ENCODE data around the gene TMEM54.
"Not testable (repeated sequence)": the region's sequence is repeated elsewhere in the genome, so short reads cannot be mapped to it uniquely, and the experiment has no call there.

Gene TMEM54

DNA sequence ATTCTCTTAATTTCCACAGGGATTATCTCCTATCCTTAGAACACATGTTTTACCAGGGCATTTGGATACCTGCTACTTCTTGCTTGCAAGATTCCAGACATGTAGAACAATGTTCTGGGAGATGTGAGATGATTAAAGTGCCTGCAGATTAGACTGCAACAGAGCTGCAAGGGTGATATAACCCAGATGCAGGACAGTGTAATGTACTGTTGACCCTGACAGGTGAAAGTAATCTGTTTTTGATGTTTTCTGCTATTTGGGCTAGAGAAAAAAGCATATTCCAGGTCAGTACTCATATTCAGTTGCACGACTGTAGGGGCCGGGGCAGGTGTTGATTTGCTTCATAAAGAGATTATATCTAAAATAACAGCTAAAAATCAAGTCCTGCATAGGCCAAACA is 27.1 kb upstream of the TMEM54 start:
- no peak for DNase-seq
- no peaks in the 10 kb centered on the region for H3K9me3 Mint-ChIP-seq
- H3K4me1 Mint-ChIP-seq (ENCODE audit: low read depth), result peaks cover 15% of the 10 kb centered on the region
- H3K4me3 Mint-ChIP-seq, result no peak overlapping the region
- H3K36me3 Mint-ChIP-seq (ENCODE audit: low read depth), result no peaks in the 10 kb centered on the region
- H3K27me3 Mint-ChIP-seq, result peaks cover 45% of the 10 kb centered on the region
- no peak overlapping the region for H3K27ac Mint-ChIP-seq

GRCh38 chr1:32927441-32927840 is 26.3 kb upstream of the TMEM54 start:
- no peaks in the 10 kb centered on the region for H3K9me3 Mint-ChIP-seq
- H3K27me3 Mint-ChIP-seq, result peaks cover 54% of the 10 kb centered on the region
- peaks cover 15% of the 10 kb centered on the region for H3K4me1 Mint-ChIP-seq (ENCODE audit: low read depth)
- no peak overlapping the region for H3K4me3 Mint-ChIP-seq
- H3K27ac Mint-ChIP-seq, result no peak overlapping the region
- H3K36me3 Mint-ChIP-seq (ENCODE audit: low read depth), result no peaks in the 10 kb centered on the region
- DNase-seq, result no peak

DNA sequence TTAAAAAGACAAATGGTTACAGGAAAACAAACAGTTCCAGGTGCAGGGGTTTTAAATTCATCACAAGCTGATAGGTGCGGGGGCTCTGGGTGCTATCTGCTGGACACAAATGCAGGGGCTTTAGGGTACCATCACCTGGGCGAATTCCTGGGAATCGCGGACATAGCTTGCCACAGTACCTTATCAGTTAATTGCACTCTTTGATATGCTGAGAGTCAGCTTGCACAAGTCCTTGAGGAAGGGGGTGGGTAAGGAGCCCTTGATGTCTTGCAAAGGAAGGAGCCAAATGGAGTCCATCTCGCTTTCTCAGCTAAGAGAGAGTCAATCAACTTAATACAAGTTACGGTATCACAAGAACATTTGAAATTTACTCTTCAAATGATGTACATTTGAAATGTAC is 25.4 kb upstream of the TMEM54 start:
- H3K27ac Mint-ChIP-seq, result no peak overlapping the region
- DNase-seq, result no peak
- peaks cover 63% of the 10 kb centered on the region for H3K27me3 Mint-ChIP-seq
- peaks cover 15% of the 10 kb centered on the region for H3K4me1 Mint-ChIP-seq (ENCODE audit: low read depth)
- no peak overlapping the region for H3K4me3 Mint-ChIP-seq
- H3K9me3 Mint-ChIP-seq, result no peaks in the 10 kb centered on the region
- H3K36me3 Mint-ChIP-seq (ENCODE audit: low read depth), result no peaks in the 10 kb centered on the region

GRCh38 chr1:32925403-32926162 is 24.4 kb upstream of the TMEM54 start:
- peaks cover 72% of the 10 kb centered on the region for H3K27me3 Mint-ChIP-seq
- no peaks in the 10 kb centered on the region for H3K9me3 Mint-ChIP-seq
- H3K36me3 Mint-ChIP-seq (ENCODE audit: low read depth), result no peaks in the 10 kb centered on the region
- no peak overlapping the region for H3K4me3 Mint-ChIP-seq
- DNase-seq, result peak; percentile 40
- no peak overlapping the region for H3K27ac Mint-ChIP-seq
- peaks cover 15% of the 10 kb centered on the region for H3K4me1 Mint-ChIP-seq (ENCODE audit: low read depth)

DNA sequence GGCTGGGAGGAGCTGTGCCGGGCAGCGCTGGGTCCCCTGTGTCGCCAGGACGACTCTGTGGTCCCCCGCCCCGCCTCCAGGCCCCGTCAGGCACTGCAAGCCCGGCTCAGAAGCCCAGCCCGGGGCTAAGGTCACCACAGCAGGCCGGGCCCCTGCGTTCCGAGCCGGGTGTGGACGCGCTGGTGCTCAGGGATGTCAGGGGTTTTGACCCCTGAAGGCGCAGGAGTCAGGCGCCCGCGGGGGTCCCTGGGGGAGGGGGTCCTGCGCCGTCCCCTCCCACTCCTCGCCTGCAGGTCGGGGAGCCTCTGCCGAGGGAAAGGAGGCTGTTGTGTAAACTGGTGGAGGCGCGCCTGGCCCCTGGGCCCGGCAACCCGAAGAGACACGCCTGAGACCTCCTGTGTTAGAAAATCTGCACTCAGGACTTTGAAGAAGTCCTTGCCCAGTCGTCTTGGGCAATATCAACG is 23.7 kb upstream of the TMEM54 start:
- no peak for DNase-seq
- peaks cover 78% of the 10 kb centered on the region for H3K27me3 Mint-ChIP-seq
- no peak overlapping the region for H3K27ac Mint-ChIP-seq
- no peaks in the 10 kb centered on the region for H3K36me3 Mint-ChIP-seq (ENCODE audit: low read depth)
- H3K9me3 Mint-ChIP-seq, result no peaks in the 10 kb centered on the region
- no peak overlapping the region for H3K4me3 Mint-ChIP-seq
- peaks cover 17% of the 10 kb centered on the region for H3K4me1 Mint-ChIP-seq (ENCODE audit: low read depth)

- peaks cover 82% of the 10 kb centered on the region for H3K27me3 Mint-ChIP-seq
- H3K4me1 Mint-ChIP-seq (ENCODE audit: low read depth), result peaks cover 19% of the 10 kb centered on the region
- H3K4me3 Mint-ChIP-seq, result no peak overlapping the region
- no peaks in the 10 kb centered on the region for H3K36me3 Mint-ChIP-seq (ENCODE audit: low read depth)
- H3K9me3 Mint-ChIP-seq, result no peaks in the 10 kb centered on the region
- DNase-seq, result no peak
- no peak overlapping the region for H3K27ac Mint-ChIP-seq
Observed at GRCh38 chr1:32920833-32921232, 19.6 kb upstream of the TMEM54 start.

GRCh38 chr1:32919811-32920733 is 18.9 kb upstream of the TMEM54 start:
- DNase-seq, result no peak
- no peaks in the 10 kb centered on the region for H3K9me3 Mint-ChIP-seq

GRCh38 chr1:32918179-32918578 is 17.0 kb upstream of the TMEM54 start:
- H3K27me3 Mint-ChIP-seq, result peaks cover 65% of the 10 kb centered on the region
- H3K9me3 Mint-ChIP-seq, result no peaks in the 10 kb centered on the region
- H3K27ac Mint-ChIP-seq, result no peak overlapping the region
- peaks cover 6% of the 10 kb centered on the region for H3K4me1 Mint-ChIP-seq (ENCODE audit: low read depth)
- no peak overlapping the region for H3K4me3 Mint-ChIP-seq
- no peak for DNase-seq
- no peaks in the 10 kb centered on the region for H3K36me3 Mint-ChIP-seq (ENCODE audit: low read depth)

More at GRCh38 chr1:32919811-32920733, 18.9 kb upstream of the TMEM54 start:
- no peaks in the 10 kb centered on the region for H3K36me3 Mint-ChIP-seq (ENCODE audit: low read depth)
- H3K27me3 Mint-ChIP-seq, result peaks cover 79% of the 10 kb centered on the region
- H3K4me3 Mint-ChIP-seq, result no peak overlapping the region
- no peak overlapping the region for H3K27ac Mint-ChIP-seq
- peaks cover 12% of the 10 kb centered on the region for H3K4me1 Mint-ChIP-seq (ENCODE audit: low read depth)

DNA sequence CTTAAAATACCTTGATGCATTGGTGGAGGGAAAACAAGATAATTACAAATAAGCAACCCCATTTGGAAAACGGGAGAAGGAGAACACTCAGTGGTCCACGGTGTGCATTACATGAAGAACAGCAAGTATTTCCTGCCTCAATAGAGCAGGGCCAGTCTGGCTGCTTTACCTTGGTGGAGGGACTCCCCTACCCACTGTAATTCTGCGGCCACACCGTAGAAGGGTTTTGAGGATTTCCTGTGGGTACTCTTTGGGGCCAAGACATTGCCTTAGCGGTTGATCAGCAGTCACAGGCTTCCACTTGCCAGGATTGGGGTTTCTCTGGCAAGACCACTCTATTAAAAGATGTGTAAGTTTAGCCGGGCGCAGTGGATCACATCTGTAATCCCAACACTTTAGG is 16.3 kb upstream of the TMEM54 start:
- DNase-seq, result no peak
- Mint-ChIP-seq H3K27me3 (peaks cover 58% of the 10 kb centered on the region), H3K4me1 (ENCODE audit: low read depth) (peaks cover 6% of the 10 kb centered on the region), H3K27ac (no peak overlapping the region), H3K9me3 (no peaks in the 10 kb centered on the region), H3K4me3 (no peak overlapping the region), H3K36me3 (ENCODE audit: low read depth) (no peaks in the 10 kb centered on the region)

DNA sequence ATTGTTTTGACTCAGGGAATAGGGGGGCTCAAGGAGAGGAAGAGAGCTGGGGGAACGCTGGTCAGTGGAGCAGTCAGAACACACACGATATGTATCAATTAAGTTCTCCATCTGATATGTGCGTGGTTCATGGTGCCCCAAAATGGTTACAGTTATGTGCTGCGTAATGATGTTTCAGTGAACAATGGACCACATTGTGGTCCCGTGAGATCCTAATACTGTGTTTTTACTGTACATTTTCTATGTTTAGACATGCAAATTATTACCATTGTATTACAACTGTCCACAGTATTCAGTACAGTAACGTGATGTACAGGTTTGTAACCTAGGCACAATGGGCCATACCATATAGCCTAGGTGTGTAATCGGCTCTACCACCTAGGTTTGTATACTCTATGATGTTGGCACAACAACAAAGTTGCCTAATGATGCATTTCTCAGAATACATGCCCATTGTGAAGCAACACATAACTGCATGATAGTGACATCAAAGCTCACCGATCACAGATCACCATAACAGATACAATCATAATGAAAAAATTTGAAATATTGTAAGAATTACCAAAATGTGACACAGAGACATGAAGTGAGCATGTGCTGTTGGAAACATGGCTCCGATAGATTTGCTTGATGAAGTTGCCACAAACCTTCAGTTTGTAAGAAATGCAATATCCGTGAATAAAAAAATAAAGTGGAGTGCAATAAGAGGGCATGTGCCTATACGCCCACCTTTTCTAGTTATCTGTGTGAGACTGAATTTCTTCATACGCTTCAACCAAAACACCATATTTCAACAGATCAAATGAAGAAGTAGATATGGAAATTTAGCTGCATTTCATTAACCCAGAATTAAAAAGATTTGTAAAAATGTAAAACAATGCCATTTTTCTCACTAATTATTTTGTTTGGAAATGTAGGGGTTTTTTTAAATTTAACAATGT is 14.8 kb upstream of the TMEM54 start:
- Mint-ChIP-seq H3K27me3 (peaks cover 43% of the 10 kb centered on the region), H3K36me3 (ENCODE audit: low read depth) (no peaks in the 10 kb centered on the region), H3K27ac (no peak overlapping the region), H3K9me3 (no peaks in the 10 kb centered on the region), H3K4me3 (no peak overlapping the region), H3K4me1 (ENCODE audit: low read depth) (peaks cover 6% of the 10 kb centered on the region)
- no peak for DNase-seq

- Mint-ChIP-seq H3K4me1 (ENCODE audit: low read depth) (no peaks in the 10 kb centered on the region), H3K36me3 (ENCODE audit: low read depth) (no peaks in the 10 kb centered on the region), H3K27me3 (peaks cover 3% of the 10 kb centered on the region), H3K4me3 (no peak overlapping the region), H3K27ac (no peak overlapping the region), H3K9me3 (no peaks in the 10 kb centered on the region)
- DNase-seq, result no peak
Observed at GRCh38 chr1:32910319-32910718, 9.1 kb upstream of the TMEM54 start.

GRCh38 chr1:32907435-32907834 is 6.2 kb upstream of the TMEM54 start:
- Mint-ChIP-seq H3K9me3 (no peaks in the 10 kb centered on the region), H3K27ac (no peak overlapping the region), H3K27me3 (peaks cover 13% of the 10 kb centered on the region), H3K4me3 (no peak overlapping the region), H3K36me3 (ENCODE audit: low read depth) (no peaks in the 10 kb centered on the region), H3K4me1 (ENCODE audit: low read depth) (no peaks in the 10 kb centered on the region)
- no peak for DNase-seq

- Mint-ChIP-seq H3K27ac (no peak overlapping the region), H3K4me3 (no peak overlapping the region), H3K9me3 (no peaks in the 10 kb centered on the region), H3K27me3 (peaks cover 19% of the 10 kb centered on the region), H3K4me1 (ENCODE audit: low read depth) (peaks cover 3% of the 10 kb centered on the region), H3K36me3 (ENCODE audit: low read depth) (no peaks in the 10 kb centered on the region)
- DNase-seq, result no peak
Observed at GRCh38 chr1:32906654-32907053, 5.5 kb upstream of the TMEM54 start.

- H3K27ac Mint-ChIP-seq; H3K4me3 Mint-ChIP-seq; H3K4me1 Mint-ChIP-seq (ENCODE audit: low read depth); H3K36me3 Mint-ChIP-seq (ENCODE audit: low read depth); DNase-seq; H3K9me3 Mint-ChIP-seq: not testable (repeated sequence)
- peaks cover 25% of the 10 kb centered on the region for H3K27me3 Mint-ChIP-seq
Observed at GRCh38 chr1:32905588-32905987, 4.4 kb upstream of the TMEM54 start.

Data from activated T-cell treated with anti-CD3 and anti-CD28 coated beads, Interleukin-2, amount 50 U/mL, for 24 hours (primary cell).